HK-2 (cell line): ENCODE measurements around the gene FHIT.
"Not testable (repeated sequence)": the region's sequence is repeated elsewhere in the genome, so short reads cannot be mapped to it uniquely, and the experiment has no call there.

Source experiments
- DNase-seq: peaks from one replicate; pipeline ENCODE4 v3.0.0-alpha.2; 2018; ENCODE audit not compliant: unreplicated experiment

FHIT gene

DNA sequence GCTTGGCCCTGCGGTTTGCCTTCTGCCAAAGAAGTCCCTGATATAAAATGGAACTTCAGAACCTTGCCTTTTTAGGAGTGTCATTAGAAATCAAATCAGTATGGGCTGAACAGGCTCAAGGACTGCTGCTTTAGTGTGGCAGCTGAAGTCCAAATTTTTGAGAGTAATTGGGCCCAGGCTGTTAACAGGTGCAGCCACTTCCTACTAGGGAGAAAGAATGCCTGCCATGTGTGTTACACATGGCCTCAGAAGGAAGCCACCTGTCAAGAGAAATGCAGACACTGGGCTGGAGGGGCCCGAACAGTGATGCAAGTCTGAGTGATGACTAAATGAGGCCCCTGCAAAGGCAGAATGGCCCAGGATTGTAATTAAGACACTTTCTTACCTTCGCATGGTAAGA lies 1414.7 kb downstream of the FHIT start:
- DNase-seq = no peak

DNA sequence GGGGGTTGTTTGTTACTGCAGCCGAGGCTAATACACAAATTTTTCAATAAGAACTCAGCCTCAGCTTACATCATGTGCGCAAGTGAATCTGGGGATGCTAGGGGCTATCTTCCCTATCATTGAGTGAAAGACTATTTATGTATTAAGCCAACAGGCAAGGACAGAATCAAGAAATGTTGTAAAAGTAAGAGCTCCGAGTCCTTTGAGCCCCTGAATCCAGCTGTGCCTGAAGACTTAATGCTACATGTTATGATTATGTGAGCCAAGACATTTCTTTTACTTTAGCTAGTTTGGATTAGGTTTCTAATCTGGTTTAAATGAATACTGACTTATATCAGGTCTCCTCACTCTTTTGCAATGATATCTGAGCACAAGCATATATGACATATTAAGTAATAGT lies 1418.5 kb downstream of the FHIT start:
- DNase-seq = no peak

DNA sequence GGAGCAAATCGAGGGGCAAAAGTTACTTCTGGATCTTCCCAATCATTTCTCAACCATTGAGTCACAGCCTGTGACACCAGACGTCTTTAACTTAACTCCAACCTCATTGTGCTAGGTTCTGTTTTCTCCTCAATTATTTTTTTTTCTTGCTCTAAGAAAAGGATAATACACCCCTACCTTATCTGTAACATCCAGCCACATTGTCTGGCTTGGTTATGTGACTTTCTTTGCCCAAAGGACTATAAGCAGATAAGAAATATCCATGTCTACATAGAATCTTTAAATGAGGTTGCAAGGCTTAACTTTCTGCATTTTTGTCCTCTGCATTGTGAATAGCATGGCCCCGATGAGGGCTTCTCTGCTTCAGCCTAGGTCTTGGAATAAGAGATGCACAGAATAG lies 1419.0 kb downstream of the FHIT start:
- DNase-seq = no peak

GRCh38 chr3:59831394-59831793 lies 1419.9 kb downstream of the FHIT start:
- DNase-seq = no peak

DNA sequence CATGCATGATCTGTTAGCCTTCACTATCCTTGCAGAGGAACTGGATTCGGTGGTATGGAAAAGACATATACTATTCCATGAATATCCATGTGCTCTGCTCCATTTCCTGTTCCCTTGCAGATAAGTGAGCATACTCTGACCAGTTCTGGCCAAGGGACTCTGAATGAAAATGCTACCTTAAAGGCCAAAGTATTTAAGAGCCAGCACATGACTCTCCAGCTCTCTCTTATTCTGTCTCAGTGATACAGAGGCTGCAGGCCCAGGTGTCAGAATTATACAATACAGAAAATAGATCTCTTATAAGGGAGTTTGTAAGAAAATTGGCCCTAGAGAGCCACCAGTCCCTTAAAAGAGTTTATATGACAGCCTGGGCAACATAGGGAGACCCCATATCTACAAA lies 1421.7 kb downstream of the FHIT start:
- no peak for DNase-seq

DNA sequence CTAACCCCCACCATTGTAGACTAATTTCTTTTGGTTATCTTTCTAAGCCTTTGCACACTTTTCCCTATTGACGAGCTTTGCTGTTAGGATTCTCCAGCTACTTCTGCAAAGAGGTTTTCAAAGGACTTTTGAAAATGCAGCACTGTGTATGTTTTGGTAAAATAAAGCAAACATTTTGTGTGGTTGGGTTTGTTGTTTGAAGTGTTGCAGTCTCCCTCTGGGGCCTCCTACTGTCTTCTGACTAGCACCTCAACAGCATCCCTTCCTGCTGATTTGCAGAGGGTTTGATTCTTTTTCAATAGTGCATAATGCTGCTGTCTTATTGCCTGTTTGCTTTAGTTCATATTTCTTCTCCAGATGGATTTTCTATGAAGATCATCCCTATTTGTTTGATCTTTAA lies 1426.4 kb downstream of the FHIT start:
- no peak for DNase-seq

- no peak for DNase-seq
Measured at GRCh38 chr3:59821274-59821673, 1430.0 kb downstream of the FHIT start.

DNA sequence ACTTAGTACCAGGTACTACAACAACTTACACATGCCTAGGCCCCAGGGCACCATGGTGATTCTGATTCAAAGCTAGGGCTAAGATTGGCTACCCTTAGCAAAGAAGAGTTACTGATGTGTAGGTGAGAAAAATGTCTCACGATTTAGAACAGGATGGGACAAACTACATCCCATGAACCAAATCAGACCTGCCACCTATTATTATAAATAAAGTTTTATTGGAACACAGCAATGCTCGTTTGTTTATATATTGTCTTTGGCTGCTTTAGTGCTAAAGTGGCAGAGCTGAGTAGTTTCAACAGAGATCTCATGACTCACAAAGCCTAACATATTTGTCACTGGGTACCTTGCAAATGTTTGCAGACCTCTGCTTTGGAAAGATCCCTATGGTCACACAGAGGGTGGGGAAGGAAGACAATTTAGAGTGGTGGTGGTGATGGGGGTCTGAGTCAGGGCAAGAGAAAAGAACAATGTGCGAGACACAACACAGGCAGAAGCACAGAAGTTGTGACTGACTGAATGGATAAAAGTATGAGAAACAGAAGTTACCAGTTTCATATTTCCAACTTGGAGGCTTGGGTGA lies 1430.8 kb downstream of the FHIT start:
- no peak for DNase-seq

DNA sequence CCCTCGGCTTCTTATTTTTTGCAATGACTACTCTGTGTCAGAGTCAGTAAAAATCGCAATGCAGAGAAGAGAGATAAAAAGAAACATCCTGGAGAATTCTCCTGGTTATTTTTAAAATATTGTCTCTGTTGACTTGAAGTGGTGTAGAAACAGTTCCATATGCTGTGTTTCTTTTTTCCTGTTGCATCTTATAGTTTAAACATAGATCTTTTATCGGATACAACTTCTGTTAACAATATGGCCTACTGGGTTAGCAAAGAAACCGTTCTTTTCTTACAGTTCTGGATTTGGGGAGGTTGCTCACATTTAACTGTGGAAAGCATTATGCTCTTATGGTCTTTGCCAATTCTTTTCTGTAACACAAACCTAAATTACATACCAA lies 1432.3 kb downstream of the FHIT start:
- DNase-seq = no peak

- peak; percentile 71 for DNase-seq
Measured at GRCh38 chr3:59818033-59818918, 1433.0 kb downstream of the FHIT start.

DNA sequence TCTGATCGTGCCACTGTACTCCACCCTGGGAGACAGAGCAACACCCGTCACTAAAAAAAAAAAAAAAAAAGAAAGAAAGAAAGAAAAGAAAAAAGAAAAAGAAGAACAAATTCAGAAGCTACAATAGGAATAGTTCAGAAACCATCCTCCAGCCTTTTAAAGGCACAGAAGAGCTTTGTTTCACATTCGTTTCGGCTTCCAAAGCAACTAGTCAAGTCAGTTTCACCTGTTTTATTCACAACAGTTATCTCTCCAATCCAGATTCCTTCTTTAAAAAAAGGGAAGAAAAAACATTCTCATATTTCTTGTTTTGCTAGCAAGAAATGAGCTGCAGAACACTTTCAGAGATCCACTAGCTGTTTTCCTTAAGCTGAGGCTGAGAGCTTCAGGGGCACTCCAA lies 1433.7 kb downstream of the FHIT start:
- no peak for DNase-seq

- no peak for DNase-seq
Measured at GRCh38 chr3:59816312-59816711, 1434.9 kb downstream of the FHIT start.

- no peak for DNase-seq
Measured at GRCh38 chr3:59813148-59813538, 1438.1 kb downstream of the FHIT start.

DNA sequence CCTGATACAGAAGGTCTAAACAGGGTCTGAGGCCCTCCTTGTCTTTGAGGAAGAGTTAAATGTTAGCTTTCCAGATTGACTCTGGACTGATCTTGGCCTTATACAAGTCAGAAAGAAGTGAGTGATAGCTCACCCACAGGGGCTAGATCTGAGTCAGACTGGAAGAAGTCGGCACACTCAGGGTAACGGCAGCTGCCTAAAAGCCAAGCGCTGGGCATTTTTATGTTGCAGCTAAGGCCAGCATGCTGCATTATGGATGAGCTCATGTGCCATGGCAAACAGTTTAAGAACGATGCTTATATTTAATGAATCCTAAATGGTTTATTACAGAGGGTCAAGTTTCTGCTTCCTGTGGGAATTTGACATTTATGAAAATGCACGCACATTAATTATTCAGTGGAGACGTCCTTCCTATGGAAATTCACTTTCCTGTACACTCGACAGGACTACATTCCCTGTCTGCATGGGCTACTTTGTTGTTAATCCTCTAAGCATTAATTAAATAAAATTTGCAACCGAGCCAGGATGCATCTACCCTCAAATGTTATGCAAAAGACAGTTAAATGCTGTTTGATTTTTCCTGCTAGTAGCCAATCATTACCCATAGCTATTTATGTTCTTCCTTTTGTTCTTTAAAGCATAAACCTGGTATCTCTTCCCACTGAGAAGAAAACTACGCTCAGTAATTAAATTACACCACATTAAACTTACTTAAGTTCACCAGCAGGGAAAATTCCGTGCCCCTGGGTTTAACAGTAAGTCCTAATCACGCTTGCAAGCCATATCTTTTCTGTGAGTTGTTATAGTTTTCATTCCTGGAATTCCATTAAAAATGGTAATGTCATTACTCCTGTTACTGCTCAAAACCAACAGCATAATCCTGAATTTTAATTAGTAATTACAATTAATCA lies 1438.8 kb downstream of the FHIT start:
- no peak for DNase-seq

- DNase-seq = no peak
Measured at GRCh38 chr3:59811160-59811559, 1440.1 kb downstream of the FHIT start.

- DNase-seq = no peak
Measured at GRCh38 chr3:59810606-59811005, 1440.6 kb downstream of the FHIT start.

- DNase-seq = no peak
Measured at GRCh38 chr3:59809710-59810444, 1441.4 kb downstream of the FHIT start.

DNA sequence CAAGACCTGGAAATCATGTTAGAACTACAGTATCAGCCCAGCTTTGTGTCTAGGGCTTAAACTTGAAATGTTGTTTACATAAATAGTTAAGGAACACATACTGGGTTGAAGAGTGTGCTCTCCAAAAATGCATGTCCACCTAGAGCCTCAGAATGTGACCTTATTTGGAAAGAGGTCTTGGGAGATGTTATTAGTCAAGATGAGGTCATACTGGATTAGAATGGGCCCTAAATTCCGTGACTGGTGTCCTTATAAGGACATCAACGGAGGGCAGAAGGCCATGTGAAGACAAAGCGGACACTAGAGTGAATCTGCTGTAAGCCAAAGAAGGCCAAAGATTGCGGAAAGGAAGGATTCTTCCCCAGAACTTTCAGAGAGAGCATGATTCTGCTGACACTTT lies 1442.2 kb downstream of the FHIT start:
- DNase-seq = no peak

- DNase-seq = no peak
Measured at GRCh38 chr3:59808446-59808845, 1442.8 kb downstream of the FHIT start.

DNA sequence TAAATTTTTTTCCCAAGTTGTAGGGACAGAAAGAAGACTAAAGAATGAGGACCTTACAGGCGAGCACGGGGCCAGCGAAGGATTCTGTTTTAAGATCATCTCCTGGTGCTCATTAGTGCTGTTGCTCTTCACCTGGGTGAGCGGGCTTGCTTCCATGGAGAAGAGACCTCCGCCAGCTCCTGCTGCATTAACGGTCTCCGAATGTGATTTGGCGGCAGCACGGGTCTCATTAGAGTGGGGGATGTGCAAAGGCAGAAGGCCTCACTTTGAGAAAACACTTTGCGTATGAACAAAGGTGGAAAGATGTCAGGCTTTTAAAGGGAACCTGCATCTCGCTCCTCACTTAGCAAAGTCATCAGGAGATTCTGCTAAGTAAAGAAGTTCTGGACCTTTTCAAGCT lies 1448.0 kb downstream of the FHIT start:
- no peak for DNase-seq

DNA sequence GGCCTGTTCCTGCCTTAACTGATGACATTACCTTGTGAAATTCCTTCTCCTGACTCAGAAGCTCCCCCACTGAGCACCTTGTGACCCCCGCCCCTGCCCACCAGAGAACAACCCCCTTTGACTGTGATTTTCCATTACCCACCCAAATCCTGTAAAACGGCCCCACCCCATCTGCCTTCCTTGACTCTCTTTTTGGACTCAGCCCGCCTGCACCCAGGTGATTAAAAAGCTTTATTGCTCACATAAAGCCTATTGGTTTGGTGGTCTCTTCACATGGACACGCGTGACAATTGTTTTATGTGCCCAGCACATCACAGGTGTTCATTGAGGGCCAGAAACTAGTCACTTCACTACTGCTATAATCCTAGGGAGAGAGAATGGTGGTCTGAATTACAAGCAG lies 1448.8 kb downstream of the FHIT start:
- DNase-seq = not testable (repeated sequence)

GRCh38 chr3:59802045-59802444 lies 1449.2 kb downstream of the FHIT start:
- no peak for DNase-seq
